AG04449 (cell line): ENCODE measurements around the gene PLIN1.

Source experiments
- CTCF ChIA-PET: fragments of 350-600 bp; formaldehyde crosslinking; extraction: SDS; loops from one replicate; lab custom pipeline; 2021; ENCODE audit warnings: antibody characterized with exemption; lab: Yijun Ruan, JAX
- POLR2A ChIA-PET: fragments of 400-600, 350-600 bp; formaldehyde crosslinking; extraction: SDS; loops from one replicate; lab custom pipeline; 2020; ENCODE audit warnings: antibody characterized with exemption, inconsistent platforms; lab: Yijun Ruan, JAX
- DNase-seq: peaks from one replicate; pipeline ENCODE4 v3.0.0-alpha.2; 2010; ENCODE audit warnings: low read depth, low spot score
- H3K4me3 ChIP-seq: 2 replicates; pipeline ENCODE4 v1.5.1; 2011; ENCODE audit warnings: low read depth, mild to moderate bottlenecking, control low read depth, low read length
- TF ChIP-seq, protein P1 (sequence below): IDR thresholded peaks from one replicate; pipeline ENCODE4 v1.5.1; 2011; ENCODE audit warnings: mild to moderate bottlenecking, moderate library complexity, low read length, control low read depth, inconsistent platforms; ENCODE audit not compliant: insufficient read depth; ENCODE audit errors: missing control alignments

The PLIN1 gene

DNA sequence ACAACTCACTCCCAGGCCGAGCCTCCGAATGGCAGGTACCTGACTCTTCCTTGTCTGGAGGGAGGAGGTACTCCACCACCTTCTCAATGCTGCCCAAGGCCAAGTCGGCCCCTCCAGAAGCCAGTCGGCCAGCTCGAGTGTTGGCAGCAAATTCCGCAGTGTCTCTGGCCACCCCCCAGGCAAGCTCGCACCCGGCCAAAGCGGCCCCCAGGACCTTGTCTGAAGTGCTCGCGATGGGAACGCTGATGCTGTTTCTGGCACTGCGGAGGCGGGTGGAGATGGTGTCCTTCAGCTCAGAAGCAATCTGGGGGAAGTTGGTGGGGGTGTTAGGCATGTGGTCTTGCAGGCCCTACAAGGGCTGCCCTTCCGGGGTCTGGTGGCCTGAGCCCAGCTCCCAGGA is 9.2 kb downstream of the PLIN1 start:
- no peak for DNase-seq
- TF ChIP-seq, protein P1, sequence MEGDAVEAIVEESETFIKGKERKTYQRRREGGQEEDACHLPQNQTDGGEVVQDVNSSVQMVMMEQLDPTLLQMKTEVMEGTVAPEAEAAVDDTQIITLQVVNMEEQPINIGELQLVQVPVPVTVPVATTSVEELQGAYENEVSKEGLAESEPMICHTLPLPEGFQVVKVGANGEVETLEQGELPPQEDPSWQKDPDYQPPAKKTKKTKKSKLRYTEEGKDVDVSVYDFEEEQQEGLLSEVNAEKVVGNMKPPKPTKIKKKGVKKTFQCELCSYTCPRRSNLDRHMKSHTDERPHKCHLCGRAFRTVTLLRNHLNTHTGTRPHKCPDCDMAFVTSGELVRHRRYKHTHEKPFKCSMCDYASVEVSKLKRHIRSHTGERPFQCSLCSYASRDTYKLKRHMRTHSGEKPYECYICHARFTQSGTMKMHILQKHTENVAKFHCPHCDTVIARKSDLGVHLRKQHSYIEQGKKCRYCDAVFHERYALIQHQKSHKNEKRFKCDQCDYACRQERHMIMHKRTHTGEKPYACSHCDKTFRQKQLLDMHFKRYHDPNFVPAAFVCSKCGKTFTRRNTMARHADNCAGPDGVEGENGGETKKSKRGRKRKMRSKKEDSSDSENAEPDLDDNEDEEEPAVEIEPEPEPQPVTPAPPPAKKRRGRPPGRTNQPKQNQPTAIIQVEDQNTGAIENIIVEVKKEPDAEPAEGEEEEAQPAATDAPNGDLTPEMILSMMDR: no peak
- POLR2A ChIA-PET: no interaction called here
- H3K4me3 ChIP-seq: no peak overlapping the region
- CTCF ChIA-PET: interaction anchor here (1.0 to 1.6 kb wide), 2 partner anchors 9 to 22 kb away, joined by 3 to 4 read pairs; no protein-coding TSS in a partner anchor

DNA sequence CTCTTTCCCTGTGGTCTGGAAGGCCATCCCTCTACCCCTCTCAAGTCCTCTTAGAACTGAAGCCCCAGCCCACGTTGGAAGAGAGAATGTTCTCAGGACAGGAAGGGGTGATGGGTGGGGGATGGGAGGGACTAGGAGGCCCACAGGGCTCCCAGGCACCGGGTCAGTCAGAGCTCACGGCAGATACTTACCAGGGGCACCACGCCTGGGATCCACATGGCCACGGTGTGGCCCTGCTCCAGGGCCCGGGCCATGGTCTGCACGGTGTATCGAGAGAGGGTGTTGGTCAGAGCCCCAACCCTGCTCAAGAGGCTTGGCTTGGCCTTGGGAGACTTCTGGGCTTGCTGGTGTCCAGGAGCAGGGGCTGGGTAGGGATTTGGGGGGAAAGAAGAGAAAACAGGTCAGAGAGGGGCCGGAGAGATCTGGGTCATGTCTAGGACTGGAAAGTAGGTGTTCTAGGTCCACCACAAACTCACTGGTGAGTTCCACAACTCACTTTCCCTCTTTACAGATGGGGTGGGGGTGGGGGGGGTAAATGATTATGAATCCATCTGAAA is 9.8 kb downstream of the PLIN1 start:
- TF ChIP-seq, protein P1: no peak
- ChIA-PET CTCF (interaction anchor here (1.4 kb wide), 1 partner anchor 219 kb away, joined by 4 read pairs; no protein-coding TSS in a partner anchor), POLR2A (no interaction called here)
- H3K4me3 ChIP-seq: no peak overlapping the region
- DNase-seq: no peak

DNA sequence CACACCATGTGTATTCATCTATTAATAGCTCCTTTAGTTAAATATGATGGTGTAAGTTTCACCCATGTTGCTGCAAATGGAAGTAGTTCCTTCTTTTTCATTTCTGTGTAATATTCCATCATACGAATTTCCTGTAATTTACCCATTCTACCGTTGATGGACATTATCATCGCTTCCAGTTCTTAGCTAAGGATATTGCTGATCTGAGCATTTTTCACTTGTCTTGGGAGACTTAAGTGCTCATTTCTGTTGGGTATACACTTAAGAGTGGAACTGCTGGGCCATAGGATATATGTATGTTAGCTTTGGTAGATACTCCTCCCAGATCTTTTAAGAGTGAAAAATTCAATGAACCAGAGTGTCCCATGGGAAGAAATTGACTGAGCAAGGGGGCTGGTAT is 11.0 kb downstream of the PLIN1 start:
- ChIA-PET CTCF (interaction anchor here (0.7 to 1.4 kb wide), 2 partner anchors 21 to 220 kb away, joined by 3 to 4 read pairs; no protein-coding TSS in a partner anchor), POLR2A (interaction anchor here (0.6 kb wide), 1 partner anchor 182 kb away, joined by 3 read pairs; no protein-coding TSS in a partner anchor)
- DNase-seq: no peak
- TF ChIP-seq, protein P1: no peak
- H3K4me3 ChIP-seq: no peak overlapping the region

DNA sequence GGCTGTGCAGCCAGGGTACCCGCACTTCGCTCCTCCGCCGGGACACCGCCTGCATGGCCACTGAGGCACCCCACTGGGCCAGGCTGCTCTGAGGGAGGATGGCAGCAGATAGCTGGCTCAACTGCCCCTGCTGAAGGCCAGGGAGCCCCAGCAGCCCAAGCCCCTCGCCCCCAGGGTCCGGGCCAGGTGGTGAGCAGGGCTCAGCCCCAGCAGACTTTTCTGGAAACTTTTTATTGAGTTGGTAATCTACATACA is 11.5 kb downstream of the PLIN1 start:
- no peak for DNase-seq
- TF ChIP-seq, protein P1: no peak
- H3K4me3 ChIP-seq: no peak overlapping the region
- POLR2A ChIA-PET: no interaction called here
- CTCF ChIA-PET: interaction anchor here (0.7 kb wide), 1 partner anchor 21 kb away, joined by 3 read pairs; no protein-coding TSS in a partner anchor

DNA sequence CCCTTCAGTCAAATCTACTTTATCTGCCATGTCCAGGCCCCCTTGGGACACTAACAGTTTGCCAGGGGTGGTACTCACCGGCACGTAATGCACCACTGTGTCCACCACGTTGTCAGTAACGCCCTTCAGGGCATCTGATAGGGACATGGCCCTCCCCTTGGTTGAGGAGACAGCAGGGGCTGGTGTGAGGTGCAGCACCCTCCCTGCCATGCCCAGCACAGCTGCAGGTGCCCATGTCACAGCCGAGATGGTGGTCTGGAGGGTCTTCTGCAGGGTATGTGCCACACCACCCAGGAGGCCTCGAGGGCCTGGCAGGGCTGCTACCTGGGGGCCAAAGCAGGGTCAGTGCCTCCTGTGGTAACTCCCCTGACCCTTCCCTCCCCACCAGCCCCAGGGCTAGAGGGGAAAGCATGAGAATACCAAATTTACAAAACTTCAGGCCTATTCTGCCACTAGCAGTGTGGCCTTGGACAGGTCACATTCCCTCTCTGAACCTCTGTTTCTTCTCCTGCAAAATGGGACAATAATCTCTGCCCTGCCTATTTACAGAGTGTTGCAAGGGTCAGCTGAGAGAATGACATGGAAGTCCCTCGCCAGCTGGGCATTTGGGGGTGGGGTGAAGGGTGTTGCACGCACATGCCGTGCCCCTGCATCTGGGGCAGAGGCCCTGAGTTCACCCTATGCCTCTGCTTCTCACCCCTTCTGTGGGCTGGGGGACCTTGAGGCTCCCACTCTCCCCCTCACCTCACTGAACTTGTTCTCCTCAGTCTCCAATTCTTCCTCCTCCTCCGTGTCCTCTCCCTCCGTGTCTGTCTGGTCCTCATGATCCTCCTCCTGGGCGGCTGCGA is 12.1 kb downstream of the PLIN1 start:
- DNase-seq: no peak
- H3K4me3 ChIP-seq: no peak overlapping the region
- CTCF ChIA-PET: no interaction called here
- TF ChIP-seq, protein P1: no peak
- POLR2A ChIA-PET: no interaction called here

DNA sequence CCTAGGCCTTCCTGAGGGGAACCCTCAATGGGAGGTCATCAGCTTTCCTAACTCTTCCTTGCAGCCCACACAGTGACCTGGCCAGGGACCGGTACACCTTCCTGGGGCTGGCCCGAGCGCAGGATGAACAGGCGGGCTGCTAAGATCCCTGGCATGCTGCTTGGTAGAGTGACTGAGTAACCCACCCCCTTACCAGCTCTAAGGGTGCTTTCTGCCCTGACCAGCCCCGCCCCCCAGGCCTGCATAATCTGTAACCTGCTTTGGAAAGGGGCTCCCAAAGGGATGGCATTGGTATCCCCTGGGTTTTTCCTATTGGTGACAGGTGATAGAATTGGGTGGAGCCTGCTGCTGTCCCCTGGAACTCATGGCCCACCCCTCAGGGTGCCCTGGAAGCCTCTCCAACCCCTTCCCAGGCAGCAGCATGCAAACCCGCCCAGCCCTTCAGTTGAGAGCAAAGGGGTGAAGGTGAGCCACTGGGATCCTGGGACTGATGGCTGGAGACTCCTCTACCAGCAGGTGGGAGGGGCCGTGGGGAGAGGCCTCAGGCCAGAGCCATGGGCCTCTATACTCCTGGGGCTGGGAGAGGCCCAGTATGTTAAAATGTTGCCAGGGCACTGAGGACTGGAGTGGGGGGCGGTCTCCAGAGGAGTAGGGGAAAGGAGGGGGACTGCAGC is 12.8 kb downstream of the PLIN1 start:
- TF ChIP-seq, protein P1: no peak
- CTCF ChIA-PET: interaction anchor here (1.0 to 1.1 kb wide), 2 partner anchors 208 to 222 kb away, joined by 3 read pairs; no protein-coding TSS in a partner anchor
- DNase-seq: no peak
- POLR2A ChIA-PET: no interaction called here
- no peak overlapping the region for H3K4me3 ChIP-seq
